HL-60 (cell line): Measurements from ENCODE around the gene PROCA1.

Experiments
- DNase-seq, 2 experiments: peaks; one replicate each; pipeline ENCODE4 v3.0.0-alpha.2; 2010 to 2020; ENCODE audit warnings: low read depth in 1 of 2, low spot score in 1 of 2
- H3K27ac ChIP-seq: fragments of 250-450 bp; sonication (Bioruptor Pico); replicated peaks from 2 replicates; pipeline ENCODE4 v1.5.1; 2020; ENCODE audit warnings: mild to moderate bottlenecking, moderate library complexity
- H3K27me3 ChIP-seq: fragments of 250-450 bp; sonication (Bioruptor Pico); 2 replicates; pipeline ENCODE4 v1.5.1; 2021; ENCODE audit warnings: mild to moderate bottlenecking, moderate library complexity; ENCODE audit not compliant: insufficient read depth, poor library complexity, severe bottlenecking
- H3K4me3 ChIP-seq: replicated peaks from 2 replicates; pipeline ENCODE4 v1.5.1; 2011; ENCODE audit warnings: mild to moderate bottlenecking, control low read depth, low read length; ENCODE audit not compliant: insufficient read depth
- CTCF ChIP-seq: IDR thresholded peaks from one replicate; pipeline ENCODE4 v1.5.1; 2011; ENCODE audit warnings: low read length, control low read depth, inconsistent platforms; ENCODE audit not compliant: insufficient read depth
- GABPA ChIP-seq: IDR thresholded peaks from 2 replicates; pipeline ENCODE4 v1.6.1; 2012; ENCODE audit warnings: low read depth
- POLR2AphosphoS5 ChIP-seq: IDR thresholded peaks from 2 replicates; pipeline ENCODE4 v1.6.1; 2012; ENCODE audit warnings: low read depth
- SPI1 ChIP-seq: IDR thresholded peaks from 2 replicates; pipeline ENCODE4 v1.6.1; 2012; ENCODE audit warnings: low read depth, mild to moderate bottlenecking, borderline replicate concordance
- TF ChIP-seq, protein P1 (sequence below): IDR thresholded peaks from 2 replicates; pipeline ENCODE4 v1.6.1; 2012; ENCODE audit warnings: low read depth; ENCODE audit not compliant: insufficient replicate concordance

PROCA1 gene

GRCh38 chr17:28715217-28715616, 3.5 kb upstream of the PROCA1 start:
- Histone ChIP-seq H3K4me3 (no peak overlapping the region), H3K27ac (no peak overlapping the region), H3K27me3 (peaks cover 7% of the 10 kb centered on the region)
- no peak for DNase-seq
- TF ChIP-seq POLR2AphosphoS5 (no peak), SPI1 (no peak), CTCF (no peak), GABPA (no peak)
- TF ChIP-seq, protein P1, sequence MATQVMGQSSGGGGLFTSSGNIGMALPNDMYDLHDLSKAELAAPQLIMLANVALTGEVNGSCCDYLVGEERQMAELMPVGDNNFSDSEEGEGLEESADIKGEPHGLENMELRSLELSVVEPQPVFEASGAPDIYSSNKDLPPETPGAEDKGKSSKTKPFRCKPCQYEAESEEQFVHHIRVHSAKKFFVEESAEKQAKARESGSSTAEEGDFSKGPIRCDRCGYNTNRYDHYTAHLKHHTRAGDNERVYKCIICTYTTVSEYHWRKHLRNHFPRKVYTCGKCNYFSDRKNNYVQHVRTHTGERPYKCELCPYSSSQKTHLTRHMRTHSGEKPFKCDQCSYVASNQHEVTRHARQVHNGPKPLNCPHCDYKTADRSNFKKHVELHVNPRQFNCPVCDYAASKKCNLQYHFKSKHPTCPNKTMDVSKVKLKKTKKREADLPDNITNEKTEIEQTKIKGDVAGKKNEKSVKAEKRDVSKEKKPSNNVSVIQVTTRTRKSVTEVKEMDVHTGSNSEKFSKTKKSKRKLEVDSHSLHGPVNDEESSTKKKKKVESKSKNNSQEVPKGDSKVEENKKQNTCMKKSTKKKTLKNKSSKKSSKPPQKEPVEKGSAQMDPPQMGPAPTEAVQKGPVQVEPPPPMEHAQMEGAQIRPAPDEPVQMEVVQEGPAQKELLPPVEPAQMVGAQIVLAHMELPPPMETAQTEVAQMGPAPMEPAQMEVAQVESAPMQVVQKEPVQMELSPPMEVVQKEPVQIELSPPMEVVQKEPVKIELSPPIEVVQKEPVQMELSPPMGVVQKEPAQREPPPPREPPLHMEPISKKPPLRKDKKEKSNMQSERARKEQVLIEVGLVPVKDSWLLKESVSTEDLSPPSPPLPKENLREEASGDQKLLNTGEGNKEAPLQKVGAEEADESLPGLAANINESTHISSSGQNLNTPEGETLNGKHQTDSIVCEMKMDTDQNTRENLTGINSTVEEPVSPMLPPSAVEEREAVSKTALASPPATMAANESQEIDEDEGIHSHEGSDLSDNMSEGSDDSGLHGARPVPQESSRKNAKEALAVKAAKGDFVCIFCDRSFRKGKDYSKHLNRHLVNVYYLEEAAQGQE = no peak

- Histone ChIP-seq H3K27ac (no peak overlapping the region), H3K27me3 (peaks cover 7% of the 10 kb centered on the region), H3K4me3 (no peak overlapping the region)
- no peak for DNase-seq
- TF ChIP-seq CTCF (no peak), GABPA (no peak)
- TF ChIP-seq, protein P1 = no peak
These were observed 2.6 kb upstream of the PROCA1 start for GRCh38 chr17:28714281-28714680.

DNA sequence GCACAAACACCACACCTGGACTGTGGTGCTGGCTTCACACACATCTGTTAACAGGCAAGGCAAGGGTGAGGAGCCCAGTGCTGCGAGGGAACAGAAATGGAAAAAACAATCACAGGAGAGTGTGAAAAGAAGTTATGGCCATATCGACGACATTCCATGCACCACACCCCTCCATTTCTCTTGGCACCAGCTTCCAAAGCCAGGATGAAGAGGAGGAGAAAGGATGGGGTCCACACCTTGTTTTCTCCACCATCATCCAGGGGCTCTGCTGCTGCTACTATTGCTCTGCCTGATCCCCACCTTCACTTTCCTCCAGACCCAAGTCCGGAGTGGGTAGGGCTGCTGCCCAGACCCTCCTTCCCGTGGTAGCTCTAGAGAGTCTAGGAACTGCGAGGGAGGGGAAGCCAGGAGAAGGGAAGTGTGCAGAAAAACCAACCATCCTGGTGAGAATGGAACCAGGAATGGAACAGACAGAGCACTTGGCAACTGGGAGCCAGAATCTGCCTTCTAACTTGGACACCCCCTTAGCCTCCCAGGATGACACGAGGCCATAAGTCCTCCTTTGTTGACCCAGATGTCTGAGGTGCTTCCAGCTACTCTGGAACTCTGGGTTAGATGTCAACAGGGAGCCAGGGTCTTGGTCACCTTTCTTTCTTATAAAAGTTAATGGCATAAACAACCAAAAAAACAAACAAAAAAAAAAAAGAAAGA, 1.2 kb upstream of the PROCA1 start:
- H3K27ac ChIP-seq = no peak overlapping the region
- peaks cover 5% of the 10 kb centered on the region for H3K27me3 ChIP-seq
- DNase-seq = no peak
- no peak for TF ChIP-seq CTCF
- no peak overlapping the region for H3K4me3 ChIP-seq

DNA sequence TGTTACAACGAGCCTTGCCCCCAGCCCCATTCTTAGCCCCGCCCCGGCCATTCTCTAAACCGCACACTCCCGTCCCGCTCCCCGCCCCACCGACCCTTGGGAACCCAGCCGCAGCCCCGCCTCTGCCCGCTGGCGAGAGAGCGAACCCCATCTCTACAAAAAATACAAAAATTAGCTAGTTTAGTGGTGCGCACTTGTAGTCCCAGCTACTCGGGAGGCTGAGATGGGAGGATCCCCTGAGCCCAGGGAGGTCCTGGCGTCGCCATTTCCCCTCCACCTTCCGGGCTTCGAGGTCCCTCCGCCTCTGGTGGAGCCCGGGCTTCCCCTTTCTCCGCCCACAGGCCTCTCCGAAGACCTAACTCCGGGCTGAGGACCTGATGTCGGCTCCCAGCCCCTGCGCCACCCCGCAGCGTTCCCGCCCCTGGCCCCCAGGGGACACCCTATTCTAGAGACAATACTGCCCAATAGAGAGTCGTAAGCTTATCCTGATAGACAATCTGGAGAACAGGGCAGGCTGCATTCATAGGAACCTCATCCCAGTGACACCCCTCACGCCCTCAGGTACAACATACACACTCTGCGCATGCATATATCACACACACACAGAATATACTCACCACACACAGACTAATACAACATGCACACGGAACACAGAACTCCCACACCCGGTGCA, 480 bp upstream of the PROCA1 start:
- H3K4me3 ChIP-seq = peak overlapping the region; percentile 62
- DNase-seq = peak; percentile 43 to 83
- H3K27me3 ChIP-seq = peaks cover 4% of the 10 kb centered on the region
- peak overlapping the region; percentile 69 for H3K27ac ChIP-seq
- TF ChIP-seq GABPA (no peak), CTCF (no peak), POLR2AphosphoS5 (peak; percentile 42; the same call in 1 of the 2 replicates), SPI1 (peak; percentile 91)
- TF ChIP-seq, protein P1 = no peak
